SK-N-SH (cell line): ENCODE measurements around the gene CAGE1.

Experiments used
- GATA2 ChIP-seq: sonication (generic); formaldehyde crosslinking; IDR thresholded peaks from 2 replicates; pipeline ENCODE4 v1.5.0; 2020; ENCODE audit warnings: mild to moderate bottlenecking, missing genetic modification reagents
- NFIC ChIP-seq: IDR thresholded peaks from 2 replicates; pipeline ENCODE4 v1.4.0; 2012; ENCODE audit warnings: borderline replicate concordance
- POLR2AphosphoS5 ChIP-seq: IDR thresholded peaks from 2 replicates; pipeline ENCODE4 v1.6.1; 2012; ENCODE audit warnings: low read depth, low read length
- TF ChIP-seq, protein P1 (sequence below): fragments of 200-600 bp; sonication (generic); IDR thresholded peaks from 2 replicates; pipeline ENCODE4 v1.6.1; 2017; ENCODE audit warnings: antibody characterized with exemption, mild to moderate bottlenecking, moderate library complexity
- TF ChIP-seq, protein P2 (sequence below): IDR thresholded peaks from 2 replicates; pipeline ENCODE4 v1.4.0; 2012; ENCODE audit warnings: low read depth

DNA sequence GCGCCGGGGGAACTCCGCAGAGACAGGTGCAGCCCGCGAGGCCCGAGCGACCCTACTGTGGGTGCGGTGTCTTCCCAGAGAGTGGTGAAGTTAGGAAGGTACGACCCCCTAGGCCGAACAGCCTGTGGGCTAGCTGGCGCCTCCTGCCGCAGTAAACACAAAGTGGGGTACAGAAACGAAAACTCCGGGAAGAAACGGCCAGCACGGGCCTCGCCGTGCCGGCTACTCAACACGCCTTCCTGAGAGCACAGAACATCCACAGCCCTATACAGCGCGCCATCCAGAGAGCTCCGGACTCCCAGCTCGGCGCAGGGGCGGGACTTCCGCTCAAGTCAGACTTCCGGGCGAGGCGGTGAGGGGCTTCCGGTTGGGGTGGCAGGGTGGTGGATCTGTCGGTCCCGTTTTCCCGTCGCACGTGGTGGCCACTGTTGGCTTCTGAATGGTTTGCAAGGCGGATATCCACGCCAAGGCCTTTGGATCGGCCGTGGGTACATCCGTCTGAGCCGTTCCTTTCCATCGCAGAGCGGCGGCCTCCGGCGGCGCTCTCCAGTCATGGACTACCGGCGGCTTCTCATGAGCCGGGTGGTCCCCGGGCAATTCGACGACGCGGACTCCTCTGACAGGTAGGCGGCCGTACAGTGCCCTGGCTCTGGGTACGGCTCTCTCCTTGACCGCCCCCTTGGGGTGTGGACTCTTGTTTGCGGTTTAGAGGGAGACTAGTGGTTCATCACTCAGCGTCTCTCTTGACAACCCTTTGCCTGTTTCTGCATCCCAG lies at the start of gene CAGE1, which contains the start of gene RIOK1:
- TF ChIP-seq GATA2 (CRISPR knock-in tag) = no peak
- TF ChIP-seq POLR2AphosphoS5 = peak; percentile 96
- TF ChIP-seq, protein P1, sequence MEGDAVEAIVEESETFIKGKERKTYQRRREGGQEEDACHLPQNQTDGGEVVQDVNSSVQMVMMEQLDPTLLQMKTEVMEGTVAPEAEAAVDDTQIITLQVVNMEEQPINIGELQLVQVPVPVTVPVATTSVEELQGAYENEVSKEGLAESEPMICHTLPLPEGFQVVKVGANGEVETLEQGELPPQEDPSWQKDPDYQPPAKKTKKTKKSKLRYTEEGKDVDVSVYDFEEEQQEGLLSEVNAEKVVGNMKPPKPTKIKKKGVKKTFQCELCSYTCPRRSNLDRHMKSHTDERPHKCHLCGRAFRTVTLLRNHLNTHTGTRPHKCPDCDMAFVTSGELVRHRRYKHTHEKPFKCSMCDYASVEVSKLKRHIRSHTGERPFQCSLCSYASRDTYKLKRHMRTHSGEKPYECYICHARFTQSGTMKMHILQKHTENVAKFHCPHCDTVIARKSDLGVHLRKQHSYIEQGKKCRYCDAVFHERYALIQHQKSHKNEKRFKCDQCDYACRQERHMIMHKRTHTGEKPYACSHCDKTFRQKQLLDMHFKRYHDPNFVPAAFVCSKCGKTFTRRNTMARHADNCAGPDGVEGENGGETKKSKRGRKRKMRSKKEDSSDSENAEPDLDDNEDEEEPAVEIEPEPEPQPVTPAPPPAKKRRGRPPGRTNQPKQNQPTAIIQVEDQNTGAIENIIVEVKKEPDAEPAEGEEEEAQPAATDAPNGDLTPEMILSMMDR = peak; percentile 33
- TF ChIP-seq NFIC = no peak
- TF ChIP-seq, protein P2, sequence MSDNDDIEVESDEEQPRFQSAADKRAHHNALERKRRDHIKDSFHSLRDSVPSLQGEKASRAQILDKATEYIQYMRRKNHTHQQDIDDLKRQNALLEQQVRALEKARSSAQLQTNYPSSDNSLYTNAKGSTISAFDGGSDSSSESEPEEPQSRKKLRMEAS = peak; percentile 99
